Adrenal gland (tissue), 5 donors: ENCODE measurements around the gene RPA3.

Experiments used
- POLR2A ChIP-seq, 2 donors: fragments of 450-650 bp; IDR thresholded peaks; one replicate each; pipeline ENCODE4 v1.6.1; 2017; ENCODE audit warnings: antibody characterized with exemption in 2 of 2, mild to moderate bottlenecking in 2 of 2, moderate library complexity in 1 of 2
- TF ChIP-seq, protein P1 (sequence below), 6 experiments: fragments of 450-650 bp in 4 of 6; fragments of 200-600 bp in 2 of 6; sonication (generic) in 1 of 6; IDR thresholded peaks; 1 replicate in 5 of 6; 2 replicates in 1 of 6; pipeline versions ENCODE4 v1.5.1 to v1.8.0; 2016 to 2021; ENCODE audit warnings: antibody characterized with exemption in 6 of 6, mild to moderate bottlenecking in 2 of 6, moderate library complexity in 1 of 6
- donor health status: DM: no; HTN: no; CAD: no.

DNA sequence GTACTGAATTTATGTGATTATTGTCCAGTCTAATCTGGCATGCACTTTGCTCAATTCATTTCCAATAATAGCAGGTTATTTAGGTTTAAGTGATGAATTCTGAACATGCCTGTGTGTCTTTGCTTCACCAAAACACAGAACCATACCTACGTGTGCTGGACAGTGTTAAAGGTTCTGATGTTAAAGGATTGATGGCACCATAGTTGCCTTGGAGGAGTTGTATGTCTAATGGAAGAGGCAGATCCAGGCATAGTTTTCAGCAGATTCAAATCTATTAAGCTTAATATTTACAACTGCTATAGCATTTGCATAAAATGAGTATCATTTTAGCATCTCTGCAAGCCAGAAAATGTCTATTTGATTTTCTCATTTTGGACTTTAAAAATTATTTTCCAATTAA lies 105.9 kb downstream of the RPA3 start:
- TF ChIP-seq, protein P1, sequence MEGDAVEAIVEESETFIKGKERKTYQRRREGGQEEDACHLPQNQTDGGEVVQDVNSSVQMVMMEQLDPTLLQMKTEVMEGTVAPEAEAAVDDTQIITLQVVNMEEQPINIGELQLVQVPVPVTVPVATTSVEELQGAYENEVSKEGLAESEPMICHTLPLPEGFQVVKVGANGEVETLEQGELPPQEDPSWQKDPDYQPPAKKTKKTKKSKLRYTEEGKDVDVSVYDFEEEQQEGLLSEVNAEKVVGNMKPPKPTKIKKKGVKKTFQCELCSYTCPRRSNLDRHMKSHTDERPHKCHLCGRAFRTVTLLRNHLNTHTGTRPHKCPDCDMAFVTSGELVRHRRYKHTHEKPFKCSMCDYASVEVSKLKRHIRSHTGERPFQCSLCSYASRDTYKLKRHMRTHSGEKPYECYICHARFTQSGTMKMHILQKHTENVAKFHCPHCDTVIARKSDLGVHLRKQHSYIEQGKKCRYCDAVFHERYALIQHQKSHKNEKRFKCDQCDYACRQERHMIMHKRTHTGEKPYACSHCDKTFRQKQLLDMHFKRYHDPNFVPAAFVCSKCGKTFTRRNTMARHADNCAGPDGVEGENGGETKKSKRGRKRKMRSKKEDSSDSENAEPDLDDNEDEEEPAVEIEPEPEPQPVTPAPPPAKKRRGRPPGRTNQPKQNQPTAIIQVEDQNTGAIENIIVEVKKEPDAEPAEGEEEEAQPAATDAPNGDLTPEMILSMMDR (IDR thresholded peaks at IDR 0.05): no peak
- TF ChIP-seq POLR2A (IDR thresholded peaks at IDR 0.05): no peak
